ENCODE measurements around the gene CYTH1.
"Not testable (repeated sequence)": the region's sequence is repeated elsewhere in the genome, so short reads cannot be mapped to it uniquely, and the experiment has no call there.

CYTH1 gene

GRCh38 chr17:78687125-78687524 is 94.9 kb downstream of the CYTH1 start:
- no peak for DNase-seq (ENCODE audit: low spot score)

GRCh38 chr17:78684026-78684425 is 98.0 kb downstream of the CYTH1 start:
- no peak for DNase-seq (ENCODE audit: low spot score)

- no peak for DNase-seq (ENCODE audit: low spot score)
Observed at GRCh38 chr17:78683408-78683961, 98.6 kb downstream of the CYTH1 start.

GRCh38 chr17:78682363-78682762 is 99.7 kb downstream of the CYTH1 start:
- DNase-seq (ENCODE audit: low spot score), result no peak

GRCh38 chr17:78680436-78680835 is 101.6 kb downstream of the CYTH1 start:
- DNase-seq (ENCODE audit: low spot score), result no peak

- DNase-seq (ENCODE audit: low spot score), result no peak
Observed at GRCh38 chr17:78679495-78680395, 102.3 kb downstream of the CYTH1 start.

GRCh38 chr17:78678711-78679110 is 103.4 kb downstream of the CYTH1 start:
- DNase-seq (ENCODE audit: low spot score), result no peak

- no peak for DNase-seq (ENCODE audit: low spot score)
Observed at GRCh38 chr17:78678222-78678557, 103.9 kb downstream of the CYTH1 start.

- no peak for DNase-seq (ENCODE audit: low spot score)
Observed at GRCh38 chr17:78677303-78678221, 104.5 kb downstream of the CYTH1 start.

- DNase-seq (ENCODE audit: low spot score), result no peak
Observed at GRCh38 chr17:78676412-78677302, 105.4 kb downstream of the CYTH1 start.

- DNase-seq (ENCODE audit: low spot score), result no peak
Observed at GRCh38 chr17:78675836-78676235, 106.2 kb downstream of the CYTH1 start.

GRCh38 chr17:78675316-78675616 is 106.8 kb downstream of the CYTH1 start:
- no peak for DNase-seq (ENCODE audit: low spot score)

GRCh38 chr17:78674595-78675315 is 107.3 kb downstream of the CYTH1 start:
- no peak for DNase-seq (ENCODE audit: low spot score)

- no peak for DNase-seq (ENCODE audit: low spot score)
Observed at GRCh38 chr17:78674156-78674555, 107.9 kb downstream of the CYTH1 start.

- no peak for DNase-seq (ENCODE audit: low spot score)
Observed at GRCh38 chr17:78673395-78673794, 108.7 kb downstream of the CYTH1 start.

GRCh38 chr17:78672871-78673371 is 109.2 kb downstream of the CYTH1 start:
- no peak for DNase-seq (ENCODE audit: low spot score)

- DNase-seq (ENCODE audit: low spot score), result no peak
Observed at GRCh38 chr17:78672005-78672404, 110.1 kb downstream of the CYTH1 start.

GRCh38 chr17:78671726-78672001 is 110.4 kb downstream of the CYTH1 start:
- DNase-seq (ENCODE audit: low spot score), result not testable (repeated sequence)

GRCh38 chr17:78670850-78671725 is 111.0 kb downstream of the CYTH1 start:
- DNase-seq (ENCODE audit: low spot score), result no peak

GRCh38 chr17:78669975-78670518 is 112.0 kb downstream of the CYTH1 start:
- DNase-seq (ENCODE audit: low spot score), result no peak

Data from CD4-positive, alpha-beta T cell treated with Interleukin-6 at 100 ng/mL for 8 hours (primary cell).